DLD1 (cell line): ENCODE results near the gene C5.

Experiments
- in situ Hi-C: cut with HindIII; loops from 2 replicates; pipeline ENCODE4 v1.10.0; 2017; ENCODE audit warnings: low sequenced_read_pairs

C5 gene

GRCh38 chr9:120946259-120946658 lies 103.8 kb downstream of the C5 start:
- in situ Hi-C loops, result no loop called here

- in situ Hi-C loops, result no loop called here
These were observed 105.1 kb downstream of the C5 start for GRCh38 chr9:120944948-120945347.

- in situ Hi-C loops, result no loop called here
These were observed 105.6 kb downstream of the C5 start for GRCh38 chr9:120944434-120944843.

- in situ Hi-C loops, result no loop called here
These were observed 107.7 kb downstream of the C5 start for GRCh38 chr9:120942186-120943001.

- in situ Hi-C loops, result no loop called here
These were observed 108.9 kb downstream of the C5 start for GRCh38 chr9:120941046-120941770.

GRCh38 chr9:120940573-120940972 lies 109.5 kb downstream of the C5 start:
- in situ Hi-C loops, result no loop called here

- in situ Hi-C loops, result no loop called here
These were observed 111.2 kb downstream of the C5 start for GRCh38 chr9:120938851-120939250.

GRCh38 chr9:120937596-120937995 lies 112.5 kb downstream of the C5 start:
- in situ Hi-C loops, result no loop called here

GRCh38 chr9:120937127-120937526 lies 112.9 kb downstream of the C5 start:
- in situ Hi-C loops, result no loop called here

GRCh38 chr9:120936764-120937122 lies 113.3 kb downstream of the C5 start:
- in situ Hi-C loops, result no loop called here

GRCh38 chr9:120936011-120936763 lies 113.9 kb downstream of the C5 start:
- in situ Hi-C loops, result no loop called here

- in situ Hi-C loops, result no loop called here
These were observed 114.7 kb downstream of the C5 start for GRCh38 chr9:120935383-120935857.

GRCh38 chr9:120934281-120934680 lies 115.8 kb downstream of the C5 start:
- in situ Hi-C loops, result no loop called here

GRCh38 chr9:120933310-120934055 lies 116.6 kb downstream of the C5 start:
- in situ Hi-C loops, result no loop called here

GRCh38 chr9:120932086-120932823 lies 117.8 kb downstream of the C5 start:
- in situ Hi-C loops, result no loop called here

- in situ Hi-C loops, result no loop called here
These were observed 118.6 kb downstream of the C5 start for GRCh38 chr9:120931231-120932085.

GRCh38 chr9:120929229-120929791 lies 120.8 kb downstream of the C5 start:
- in situ Hi-C loops, result no loop called here

GRCh38 chr9:120928483-120929228 lies 121.4 kb downstream of the C5 start:
- in situ Hi-C loops, result no loop called here
